Adipose tissue (tissue), 3 donors: ENCODE results near the gene OR6S1. TPM values are rescaled to one million over a fixed set of nuclear protein-coding genes. Genes with fewer than 3 reads are reported as not detected.

Experiments
- H3K27ac ChIP-seq: one replicate; pipeline ENCODE4 v1.5.1; 2013; ENCODE audit warnings: low read depth, low read length
- WGBS, 3 donors: extraction: QIAGEN DNeasy Blood & Tissue Kit; methylation state at CpG; one replicate each; pipeline ENCODE4 v1.1.7; 2013; 5-methylcytosine and 5-hydroxymethylcytosine counted together
- polyA plus RNA-seq, 3 donors: library from polyadenylated mRNA; stranded (reverse); fragments of 200-250 nt; gene quantifications; one replicate each; pipeline ENCODE4 v1.2.3, GENCODE V29; 2013
- donor health status: healthy with polysubstance abuse.
- donor health status: Bipolar disorder and iron deficiency.
- donor health status: healthy.

OR6S1 gene
- polyA plus RNA-seq, 3 donors, result not detected

- WGBS, 3 donors, result 35 to 68% (median 44%) methylated on average over 1 of the region's 1 CpG
- no peak overlapping the region for H3K27ac ChIP-seq
These were observed 48.9 kb downstream of the OR6S1 start for GRCh38 chr14:20592574-20592973.

- 78 to 88% (median 83%) methylated on average over 4 of the region's 4 CpGs for WGBS, 3 donors
These were observed 50.3 kb downstream of the OR6S1 start, which contains the start of gene RNASE12 for GRCh38 chr14:20591235-20591634. RNASE12 (minus strand) TSS chr14:20591376; CDS start chr14:20590723, 653 bp downstream.

More at GRCh38 chr14:20591235-20591634, 50.3 kb downstream of the OR6S1 start, which contains the start of gene RNASE12:
- H3K27ac ChIP-seq, result no peak within 1 kb of the TSS

Other genes starting within 250 kb of the OR6S1 start
- gene TEP1, start 228.2 kb downstream of the OR6S1 start, polyA plus RNA-seq, result 10 to 100 TPM in 2 of 3 donors, 1 to 10 TPM in 1; 5.4 to 16.2 (median 14.6) TPM
- 1 to 10 TPM in 1 of 3 donors, under 1 TPM in 2; 0.09 to 1.6 (median 0.27) TPM for gene KLHL33, start 205.5 kb downstream of the OR6S1 start, polyA plus RNA-seq
- gene OSGEP, start 186.9 kb downstream of the OR6S1 start, polyA plus RNA-seq, result 10 to 100 TPM; 19.5 to 26.7 (median 22.4) TPM
- 100 to 1,000 TPM in 2 of 3 donors, 10 to 100 TPM in 1; 94.2 to 151 (median 116) TPM for gene APEX1, start 186.5 kb downstream of the OR6S1 start, polyA plus RNA-seq
- gene PIP4P1, start 180.3 kb downstream of the OR6S1 start, polyA plus RNA-seq, result 10 to 100 TPM; 19.0 to 36.6 (median 24.6) TPM
- gene PNP, start 172.3 kb downstream of the OR6S1 start, polyA plus RNA-seq, result 100 to 1,000 TPM in 1 of 3 donors, 10 to 100 TPM in 2; 17.0 to 182 (median 41.7) TPM
- gene RNASE10, start 136.2 kb downstream of the OR6S1 start, polyA plus RNA-seq, result under 1 TPM in 2 of 3 donors, not detected in 1; 0.05 to 0.09 TPM
- gene RNASE9, start 80.6 kb downstream of the OR6S1 start, polyA plus RNA-seq, result not detected
- not detected for gene RNASE11, start 53.7 kb downstream of the OR6S1 start, polyA plus RNA-seq
- not detected for gene RNASE12, start 50.3 kb downstream of the OR6S1 start, polyA plus RNA-seq
- gene RNASE4, start 42.9 kb upstream of the OR6S1 start, polyA plus RNA-seq, result 100 to 1,000 TPM in 1 of 3 donors, 10 to 100 TPM in 2; 19.6 to 117 (median 78.8) TPM
- 10 to 100 TPM; 16.0 to 71.9 (median 41.8) TPM for gene ANG, start 47.1 kb upstream of the OR6S1 start, polyA plus RNA-seq
- gene EDDM3A, start 104.2 kb upstream of the OR6S1 start, polyA plus RNA-seq, result not detected
- gene EDDM3B, start 126.7 kb upstream of the OR6S1 start, polyA plus RNA-seq, result not detected
- gene RNASE6, start 139.6 kb upstream of the OR6S1 start, polyA plus RNA-seq, result 10 to 100 TPM in 1 of 3 donors, 1 to 10 TPM in 2; 3.2 to 12.5 (median 8.6) TPM
- 100 to 1,000 TPM; 143 to 531 (median 481) TPM for gene RNASE1, start 161.2 kb upstream of the OR6S1 start, polyA plus RNA-seq
- gene RNASE3, start 249.7 kb upstream of the OR6S1 start, polyA plus RNA-seq, result 1 to 10 TPM in 1 of 3 donors, not detected in 2; 1.4 TPM